ENCODE data around the gene MAMLD1. TPM values are rescaled to one million over a fixed set of nuclear protein-coding genes. Genes with fewer than 3 reads are reported as not detected.

Gene MAMLD1
- total and polyA plus RNA-seq, 2 of the 8 experiments (the other 6 are each of a cell fraction or from before 2014, with no cell fraction given): 0.09 to 0.26 TPM

DNA sequence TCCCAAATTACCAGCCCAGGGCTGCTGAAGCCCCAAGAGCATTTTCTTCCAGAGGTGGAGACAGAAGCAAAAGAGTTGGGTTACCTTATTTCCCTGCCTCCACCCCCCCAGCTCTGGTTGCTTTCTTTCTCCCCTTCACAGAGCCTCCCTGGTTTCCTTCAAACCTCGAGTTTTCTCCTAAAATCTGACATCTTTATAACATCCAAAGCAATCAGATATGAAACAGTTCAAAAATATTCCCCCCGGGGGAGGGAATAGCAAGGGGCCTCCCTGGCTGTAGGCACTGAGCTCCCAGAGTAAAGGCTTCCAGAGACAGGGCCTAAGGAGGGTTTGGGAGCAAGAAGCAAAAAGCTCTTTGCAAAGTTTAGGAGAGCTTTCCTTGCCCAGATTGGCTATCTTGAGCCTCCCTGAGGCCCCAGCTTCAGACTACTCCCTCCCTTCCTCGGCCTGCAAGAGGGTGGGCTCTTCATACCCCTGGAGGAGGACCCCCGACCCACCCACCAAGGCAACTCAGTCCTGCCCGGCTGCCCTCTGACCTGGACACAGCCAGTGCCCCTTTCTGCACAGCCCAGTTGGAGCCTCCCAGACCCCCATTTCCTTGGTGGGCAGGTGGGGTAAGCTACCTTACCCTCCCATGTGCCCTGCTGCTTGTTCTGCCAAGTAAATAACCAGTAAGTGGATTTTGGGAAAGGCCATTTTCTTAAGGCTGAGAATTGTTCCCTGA lies 7.6 kb downstream of the MAMLD1 start (continued):
- TF ChIP-seq, protein P1, sequence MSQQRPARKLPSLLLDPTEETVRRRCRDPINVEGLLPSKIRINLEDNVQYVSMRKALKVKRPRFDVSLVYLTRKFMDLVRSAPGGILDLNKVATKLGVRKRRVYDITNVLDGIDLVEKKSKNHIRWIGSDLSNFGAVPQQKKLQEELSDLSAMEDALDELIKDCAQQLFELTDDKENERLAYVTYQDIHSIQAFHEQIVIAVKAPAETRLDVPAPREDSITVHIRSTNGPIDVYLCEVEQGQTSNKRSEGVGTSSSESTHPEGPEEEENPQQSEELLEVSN (IDR thresholded peaks at IDR 0.05): no peak
- TF ChIP-seq, protein P2, sequence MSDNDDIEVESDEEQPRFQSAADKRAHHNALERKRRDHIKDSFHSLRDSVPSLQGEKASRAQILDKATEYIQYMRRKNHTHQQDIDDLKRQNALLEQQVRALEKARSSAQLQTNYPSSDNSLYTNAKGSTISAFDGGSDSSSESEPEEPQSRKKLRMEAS (IDR thresholded peaks at IDR 0.05): no peak
- no peak for TF ChIP-seq SIRT6 (IDR thresholded peaks at IDR 0.05; ENCODE audit: low read length)
